SU-DHL-6 (cell line): ENCODE measurements around the gene AGBL4.

Experiments
- H2AFZ ChIP-seq: fragments of 200-600 bp; sonication (generic); 2 replicates; pipeline ENCODE4 v1.6.1; 2014; ENCODE audit warnings: low read depth, mild to moderate bottlenecking, moderate library complexity, mixed read lengths, antibody characterized with exemption, low read length; ENCODE audit not compliant: severe bottlenecking
- H3F3A ChIP-seq: fragments of 200-600 bp; shearing (Covaris generic); 2 replicates; pipeline ENCODE4 v1.6.0; 2016; ENCODE audit warnings: antibody characterized with exemption, mild to moderate bottlenecking; ENCODE audit not compliant: insufficient read depth
- H3K27ac ChIP-seq: fragments of 200-600 bp; sonication (generic); 2 replicates; pipeline ENCODE4 v1.5.1; 2016; ENCODE audit warnings: low read depth, mild to moderate bottlenecking, low read length, moderate library complexity, mixed read lengths
- H3K27me3 ChIP-seq: fragments of 200-600 bp; sonication (generic), shearing (Covaris generic); 2 replicates; pipeline ENCODE4 v1.6.0; 2014; ENCODE audit warnings: mild to moderate bottlenecking, low read length
- H3K36me3 ChIP-seq: fragments of 200-600 bp; sonication (generic); 2 replicates; pipeline ENCODE4 v1.6.1; 2014; ENCODE audit warnings: mild to moderate bottlenecking, low read length, mixed read lengths
- H3K4me2 ChIP-seq: fragments of 300-600, 200-600 bp; shearing (Covaris generic), sonication (generic); 2 replicates; pipeline ENCODE4 v1.6.0; 2014; ENCODE audit warnings: low read length, low read depth, mild to moderate bottlenecking; ENCODE audit not compliant: poor library complexity, severe bottlenecking
- H3K4me3 ChIP-seq: fragments of 200-600 bp; sonication (generic); 2 replicates; pipeline ENCODE4 v1.5.1; 2014; ENCODE audit warnings: antibody characterized with exemption, low read length, mild to moderate bottlenecking, mixed read lengths; ENCODE audit not compliant: insufficient read depth, poor library complexity, severe bottlenecking
- H3K79me2 ChIP-seq: fragments of 200-600 bp; sonication (generic); 2 replicates; pipeline ENCODE4 v1.6.1; 2014; ENCODE audit warnings: mild to moderate bottlenecking, low read length, moderate library complexity; ENCODE audit not compliant: insufficient read depth
- H3K9ac ChIP-seq: fragments of 200-600 bp; sonication (generic); 2 replicates; pipeline ENCODE4 v1.7.0; 2014; ENCODE audit warnings: mild to moderate bottlenecking, low read length
- H3K9me2 ChIP-seq: fragments of 200-600 bp; sonication (generic); replicated peaks from 2 replicates; pipeline ENCODE4 v1.6.1; 2014; ENCODE audit warnings: low read length; ENCODE audit not compliant: insufficient read depth
- H3K9me3 ChIP-seq: fragments of 200-600 bp; sonication (generic); 2 replicates; pipeline ENCODE4 v1.6.1; 2014; ENCODE audit warnings: low read length, mixed read lengths; ENCODE audit not compliant: insufficient read depth
- H4K20me1 ChIP-seq: fragments of 200-600 bp; sonication (generic); 2 replicates; pipeline ENCODE4 v1.6.1; 2014; ENCODE audit warnings: low read depth, mild to moderate bottlenecking, antibody characterized with exemption, low read length, moderate library complexity, mixed read lengths
- EZH2phosphoT487 ChIP-seq: fragments of 200-600 bp; sonication (generic), shearing (Covaris generic); conservative IDR thresholded peaks from 2 replicates; pipeline ENCODE4 v1.6.1; 2018; ENCODE audit warnings: mild to moderate bottlenecking, antibody characterized with exemption, low read length, moderate library complexity, mixed read lengths
- TF ChIP-seq, protein P1 (sequence below): fragments of 200-600 bp; sonication (generic); IDR thresholded peaks from one replicate; pipeline ENCODE4 v1.5.1; 2017; ENCODE audit warnings: antibody characterized with exemption, mild to moderate bottlenecking, low read length, moderate library complexity; ENCODE audit not compliant: insufficient read depth, poor library complexity, severe bottlenecking

AGBL4 gene

GRCh38 chr1:49527606-49528305 lies 496.0 kb downstream of the AGBL4 start:
- Histone ChIP-seq H3K27me3 (no peaks in the 10 kb centered on the region), H3F3A (no peaks in the 10 kb centered on the region), H3K4me2 (no peak overlapping the region), H3K79me2 (no peaks in the 10 kb centered on the region), H3K9ac (no peak overlapping the region), H2AFZ (no peak overlapping the region), H3K4me3 (no peak overlapping the region), H3K9me3 (no peaks in the 10 kb centered on the region), H3K36me3 (no peaks in the 10 kb centered on the region), H4K20me1 (no peaks in the 10 kb centered on the region), H3K9me2 (no peaks in the 10 kb centered on the region), H3K27ac (no peak overlapping the region)
- no peak for TF ChIP-seq EZH2phosphoT487
- TF ChIP-seq, protein P1, sequence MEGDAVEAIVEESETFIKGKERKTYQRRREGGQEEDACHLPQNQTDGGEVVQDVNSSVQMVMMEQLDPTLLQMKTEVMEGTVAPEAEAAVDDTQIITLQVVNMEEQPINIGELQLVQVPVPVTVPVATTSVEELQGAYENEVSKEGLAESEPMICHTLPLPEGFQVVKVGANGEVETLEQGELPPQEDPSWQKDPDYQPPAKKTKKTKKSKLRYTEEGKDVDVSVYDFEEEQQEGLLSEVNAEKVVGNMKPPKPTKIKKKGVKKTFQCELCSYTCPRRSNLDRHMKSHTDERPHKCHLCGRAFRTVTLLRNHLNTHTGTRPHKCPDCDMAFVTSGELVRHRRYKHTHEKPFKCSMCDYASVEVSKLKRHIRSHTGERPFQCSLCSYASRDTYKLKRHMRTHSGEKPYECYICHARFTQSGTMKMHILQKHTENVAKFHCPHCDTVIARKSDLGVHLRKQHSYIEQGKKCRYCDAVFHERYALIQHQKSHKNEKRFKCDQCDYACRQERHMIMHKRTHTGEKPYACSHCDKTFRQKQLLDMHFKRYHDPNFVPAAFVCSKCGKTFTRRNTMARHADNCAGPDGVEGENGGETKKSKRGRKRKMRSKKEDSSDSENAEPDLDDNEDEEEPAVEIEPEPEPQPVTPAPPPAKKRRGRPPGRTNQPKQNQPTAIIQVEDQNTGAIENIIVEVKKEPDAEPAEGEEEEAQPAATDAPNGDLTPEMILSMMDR: no peak

- Histone ChIP-seq H3K9me3 (no peaks in the 10 kb centered on the region), H3K79me2 (no peaks in the 10 kb centered on the region), H3K27me3 (no peaks in the 10 kb centered on the region), H3K9me2 (no peaks in the 10 kb centered on the region), H4K20me1 (no peaks in the 10 kb centered on the region), H3K27ac (no peak overlapping the region), H3F3A (no peaks in the 10 kb centered on the region), H3K4me2 (no peak overlapping the region), H3K9ac (no peak overlapping the region), H3K4me3 (no peak overlapping the region), H3K36me3 (no peaks in the 10 kb centered on the region), H2AFZ (no peak overlapping the region)
- TF ChIP-seq, protein P1: no peak
- TF ChIP-seq EZH2phosphoT487: no peak
Measured at GRCh38 chr1:49526672-49527071, 497.1 kb downstream of the AGBL4 start.

- Histone ChIP-seq H3K9me3 (no peaks in the 10 kb centered on the region), H4K20me1 (no peaks in the 10 kb centered on the region), H3F3A (no peaks in the 10 kb centered on the region), H3K79me2 (no peaks in the 10 kb centered on the region), H3K4me2 (no peak overlapping the region), H2AFZ (no peak overlapping the region), H3K27me3 (no peaks in the 10 kb centered on the region), H3K9ac (no peak overlapping the region), H3K27ac (no peak overlapping the region), H3K9me2 (no peaks in the 10 kb centered on the region), H3K36me3 (no peaks in the 10 kb centered on the region), H3K4me3 (no peak overlapping the region)
- TF ChIP-seq, protein P1: no peak
- TF ChIP-seq EZH2phosphoT487: no peak
Measured at GRCh38 chr1:49523764-49524163, 500.0 kb downstream of the AGBL4 start.
